Gastroesophageal sphincter (tissue), 3 donors: ENCODE results near the gene GRM7.

Experiments used
- CTCF ChIP-seq, 4 experiments: fragments of 200-600 bp in 2 of 4; fragments of 450-650 bp in 2 of 4; sonication (generic) in 1 of 4; IDR thresholded peaks; one replicate each; pipeline ENCODE4 v1.5.1; 2017 to 2019; ENCODE audit warnings: antibody characterized with exemption in 4 of 4, mild to moderate bottlenecking in 2 of 4, moderate library complexity in 2 of 4
- POLR2A ChIP-seq, 2 donors: fragments of 450-650 bp; IDR thresholded peaks; one replicate each; pipeline ENCODE4 v1.6.1; 2017; ENCODE audit warnings: antibody characterized with exemption in 2 of 2, mild to moderate bottlenecking in 2 of 2, moderate library complexity in 1 of 2
- POLR2AphosphoS5 ChIP-seq: sonication (generic); formaldehyde crosslinking; IDR thresholded peaks from one replicate; pipeline ENCODE4 v1.6.1; 2017; ENCODE audit warnings: antibody characterized with exemption

GRCh38 chr3:7289121-7289520, 428.2 kb downstream of the GRM7 start:
- TF ChIP-seq CTCF (IDR thresholded peaks at IDR 0.05) = no peak
- no peak for TF ChIP-seq POLR2AphosphoS5
- TF ChIP-seq POLR2A (IDR thresholded peaks at IDR 0.05) = no peak
